ENCODE data around the gene RPTOR. TPM values are rescaled to one million over a fixed set of nuclear protein-coding genes. Genes with fewer than 3 reads are reported as not detected.

The RPTOR gene
- polyA plus RNA-seq, 1 donor from 2014 or later: 8.0 TPM

- Histone ChIP-seq H3F3A (ENCODE audit: insufficient read depth, low read length, poor library complexity, severe bottlenecking) (no peaks in the 10 kb centered on the region), H3K36me3 (ENCODE audit: insufficient read depth, low read length) (no peaks in the 10 kb centered on the region), H3K9me3 (ENCODE audit: low read length) (no peaks in the 10 kb centered on the region), H4K20me1 (ENCODE audit: insufficient read depth) (no peaks in the 10 kb centered on the region), H3K4me3 (ENCODE audit: low read length) (no peak overlapping the region), H2AFZ (ENCODE audit: low read depth, low read length) (no peak overlapping the region), H3K79me2 (replicated peaks; ENCODE audit: insufficient read depth, low read length) (peaks cover 3% of the 10 kb centered on the region), H3K4me2 (ENCODE audit: low read length) (no peak overlapping the region), H3K9ac (ENCODE audit: low read length) (no peak overlapping the region), H3K9me2 (ENCODE audit: insufficient read depth, low read length) (no peaks in the 10 kb centered on the region), H3K27me3 (ENCODE audit: insufficient read depth, low read depth, low read length) (no peaks in the 10 kb centered on the region), H3K27ac (ENCODE audit: low read length) (no peak overlapping the region)
- no peak for TF ChIP-seq CTCF (IDR thresholded peaks at IDR 0.05; ENCODE audit: poor library complexity, severe bottlenecking)
These were observed 122.2 kb downstream of the RPTOR start for GRCh38 chr17:80666867-80667266.

GRCh38 chr17:80667462-80668277, 123.0 kb downstream of the RPTOR start:
- Histone ChIP-seq H3K27ac (ENCODE audit: low read length) (no peak overlapping the region), H3K36me3 (ENCODE audit: insufficient read depth, low read length) (no peaks in the 10 kb centered on the region), H3K9me2 (ENCODE audit: insufficient read depth, low read length) (no peaks in the 10 kb centered on the region), H3F3A (ENCODE audit: insufficient read depth, low read length, poor library complexity, severe bottlenecking) (no peaks in the 10 kb centered on the region), H3K9me3 (ENCODE audit: low read length) (no peaks in the 10 kb centered on the region), H4K20me1 (ENCODE audit: insufficient read depth) (no peaks in the 10 kb centered on the region), H2AFZ (ENCODE audit: low read depth, low read length) (no peak overlapping the region), H3K4me2 (ENCODE audit: low read length) (no peak overlapping the region), H3K27me3 (ENCODE audit: insufficient read depth, low read depth, low read length) (no peaks in the 10 kb centered on the region), H3K79me2 (replicated peaks; ENCODE audit: insufficient read depth, low read length) (peaks cover 3% of the 10 kb centered on the region), H3K4me3 (ENCODE audit: low read length) (no peak overlapping the region), H3K9ac (ENCODE audit: low read length) (no peak overlapping the region)
- TF ChIP-seq CTCF (IDR thresholded peaks at IDR 0.05; ENCODE audit: poor library complexity, severe bottlenecking) (no peak), RAD21 (conservative IDR thresholded peaks at IDR 0.05) (no peak), EZH2 (IDR thresholded peaks at IDR 0.05; ENCODE audit: borderline replicate concordance, insufficient read depth, low read length, poor library complexity, severe bottlenecking) (no peak), MXI1 (conservative IDR thresholded peaks at IDR 0.05; ENCODE audit: poor library complexity, severe bottlenecking) (no peak), REST (IDR thresholded peaks at IDR 0.05; ENCODE audit: borderline replicate concordance) (no peak), EP300 (conservative IDR thresholded peaks at IDR 0.05; ENCODE audit: poor library complexity, severe bottlenecking) (no peak), POLR2AphosphoS5 (IDR thresholded peaks at IDR 0.05) (no peak), SMC3 (conservative IDR thresholded peaks at IDR 0.05; ENCODE audit: poor library complexity) (no peak), TAF1 (IDR thresholded peaks at IDR 0.05; ENCODE audit: low read depth) (no peak)
